Measurements from ENCODE around the gene TAPT1. TPM values are rescaled to one million over a fixed set of nuclear protein-coding genes. Genes with fewer than 3 reads are reported as not detected.

The TAPT1 gene
- total and polyA plus RNA-seq, 2 donors (not counting 3 experiments of a cell fraction or from before 2014, with no cell fraction given): 6.9 to 17.5 TPM

DNA sequence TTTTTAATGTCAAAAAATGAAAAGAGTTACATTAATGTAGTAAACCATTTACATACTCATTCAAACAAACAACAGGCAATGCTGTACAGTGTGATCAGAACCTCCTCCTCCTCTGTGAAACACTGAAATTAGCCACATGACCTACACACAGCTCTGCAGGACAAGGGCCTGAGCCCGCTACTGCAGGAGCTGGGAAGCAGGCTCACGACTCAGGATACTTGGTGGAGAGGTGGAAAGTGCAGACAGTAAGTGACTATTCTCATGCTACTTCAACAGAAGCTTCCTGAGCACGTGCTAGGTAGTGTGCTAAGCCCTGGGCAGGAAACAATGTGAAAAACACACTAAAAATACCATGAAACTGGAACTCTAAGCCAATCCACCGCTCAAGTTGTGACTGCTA is 56.8 kb downstream of the TAPT1 start:
- DNase-seq (ENCODE audit: low read depth, low spot score): peak; percentile 37
- Histone ChIP-seq H3K4me1 (ENCODE audit: control insufficient read depth, extremely low read depth, insufficient read depth, low read length) (no peaks in the 10 kb centered on the region), H3K36me3 (ENCODE audit: control insufficient read depth in 2 of 2, extremely low read depth in 1 of 2, insufficient read depth in 2 of 2, low read length in 2 of 2) (peaks cover 0 to 2% of the 10 kb centered on the region in 2 experiments), H3K9ac (replicated peaks; ENCODE audit: extremely low read depth, insufficient read depth, low read length) (no peak overlapping the region), H3K9me1 (replicated peaks; ENCODE audit: control insufficient read depth, extremely low read depth, insufficient read depth, low read length) (no peaks in the 10 kb centered on the region), H3K27me3 (ENCODE audit: control insufficient read depth in 2 of 2, insufficient read depth in 2 of 2, low read length in 2 of 2) (no peaks in the 10 kb centered on the region), H3K79me2 (ENCODE audit: control insufficient read depth, insufficient read depth, low read length) (no peaks in the 10 kb centered on the region), H3K27ac (ENCODE audit: insufficient read depth, low read depth, low read length) (no peak overlapping the region), H3K4me3 (replicated peaks in 1 of 3; ENCODE audit: insufficient read depth in 1 of 3, low read depth in 1 of 3, low read length in 3 of 3) (no peak overlapping the region), H2AFZ (ENCODE audit: low read depth, low read length) (no peak overlapping the region), H3K4me2 (ENCODE audit: insufficient read depth, low read length) (no peak overlapping the region), H3K9me3 (replicated peaks; ENCODE audit: control insufficient read depth, insufficient read depth, low read length) (no peaks in the 10 kb centered on the region), H4K20me1 (replicated peaks; ENCODE audit: control insufficient read depth, extremely low read depth, insufficient read depth, low read length) (no peaks in the 10 kb centered on the region)
- CTCF ChIA-PET: interaction anchor here (1.2 kb wide), 1 partner anchor 14 kb away, joined by 4 read pairs; no protein-coding TSS in a partner anchor
- BruUV-seq (replicated peaks): no TSS peak
- no peak for TF ChIP-seq POLR2A (IDR thresholded peaks at IDR 0.05; ENCODE audit: low read depth, low read length)
- no peak for TF ChIP-seq EZH2 (IDR thresholded peaks at IDR 0.05; ENCODE audit: borderline replicate concordance, low read depth, low read length, severe bottlenecking)
- no peak for TF ChIP-seq JUN (IDR thresholded peaks at IDR 0.05; ENCODE audit: borderline replicate concordance, insufficient read depth, insufficient read length, low read depth)
- TF ChIP-seq GATA2 (IDR thresholded peaks at IDR 0.05; ENCODE audit: insufficient read depth, insufficient read length, low read depth, low read length): no peak
- no peak for TF ChIP-seq FOS (IDR thresholded peaks at IDR 0.05; ENCODE audit: borderline replicate concordance, insufficient read depth, low read length)
- no peak for TF ChIP-seq CTCF (IDR thresholded peaks at IDR 0.05; ENCODE audit: extremely low read depth in 1 of 2, insufficient read depth in 1 of 2, low read depth in 1 of 2, low read length in 2 of 2)
- no peak for TF ChIP-seq MAX (IDR thresholded peaks at IDR 0.05; ENCODE audit: insufficient read depth, insufficient read length)
- TF ChIP-seq POLR2AphosphoS5 (IDR thresholded peaks at IDR 0.05; ENCODE audit: insufficient read depth, low read depth, low read length): no peak
- TF ChIP-seq MYC (IDR thresholded peaks at IDR 0.05; ENCODE audit: low read depth, low read length): no peak
- POLR2A ChIA-PET: no interaction called here
- dilution Hi-C loops (cut with MboI; ENCODE audit: extremely low pct_ligation_motif_present, low sequenced_read_pairs) (no loop called here), intact Hi-C loops (cut with micrococcal nuclease) (no loop called here)
- no peak for FAIRE-seq
